HK-2 (cell line): ENCODE data around the gene GSTA1.
A peak's percentile ranks its signal among the peaks of the same experiment; 100 is the strongest.
"Not testable (repeated sequence)": the region's sequence is repeated elsewhere in the genome, so short reads cannot be mapped to it uniquely, and the experiment has no call there.

ENCODE experiments used
- DNase-seq: peaks from one replicate; pipeline ENCODE4 v3.0.0-alpha.2; 2018; ENCODE audit not compliant: unreplicated experiment

The GSTA1 gene

GRCh38 chr6:52808660-52809059 is 5.0 kb upstream of the GSTA1 start:
- no peak for DNase-seq

GRCh38 chr6:52802806-52803205 is 810 bp downstream of the GSTA1 start:
- no peak for DNase-seq

GRCh38 chr6:52801188-52801841 is 2.3 kb downstream of the GSTA1 start:
- no peak for DNase-seq

GRCh38 chr6:52799272-52799671 is 4.3 kb downstream of the GSTA1 start:
- DNase-seq = not testable (repeated sequence)

GRCh38 chr6:52794366-52794765 is 9.2 kb downstream of the GSTA1 start:
- not testable (repeated sequence) for DNase-seq

GRCh38 chr6:52790861-52791260 is 12.8 kb downstream of the GSTA1 start:
- DNase-seq = no peak

GRCh38 chr6:52789658-52790057 is 14.0 kb downstream of the GSTA1 start:
- DNase-seq = peak; percentile 4

GRCh38 chr6:52788478-52788877 is 15.1 kb downstream of the GSTA1 start:
- DNase-seq = no peak

GRCh38 chr6:52787917-52788316 is 15.7 kb downstream of the GSTA1 start:
- DNase-seq = no peak

GRCh38 chr6:52786249-52786956 is 17.2 kb downstream of the GSTA1 start:
- no peak for DNase-seq

GRCh38 chr6:52782696-52783274 is 20.8 kb downstream of the GSTA1 start:
- DNase-seq = not testable (repeated sequence)

GRCh38 chr6:52782209-52782608 is 21.4 kb downstream of the GSTA1 start:
- DNase-seq = not testable (repeated sequence)

GRCh38 chr6:52779237-52779636 is 24.4 kb downstream of the GSTA1 start:
- DNase-seq = no peak

GRCh38 chr6:52776711-52777351 is 26.8 kb downstream of the GSTA1 start:
- not testable (repeated sequence) for DNase-seq

- not testable (repeated sequence) for DNase-seq
Measured at GRCh38 chr6:52769399-52769798, 34.2 kb downstream of the GSTA1 start.

- not testable (repeated sequence) for DNase-seq
Measured at GRCh38 chr6:52767658-52768057, 36.0 kb downstream of the GSTA1 start.

- DNase-seq = not testable (repeated sequence)
Measured at GRCh38 chr6:52763322-52763916, 40.2 kb downstream of the GSTA1 start, which contains the start of gene GSTA2. TSS of gene GSTA2 (minus strand) at chr6:52763475. CDS start at chr6:52757947, 5,528 bp downstream.

GRCh38 chr6:52761673-52762491 is 41.7 kb downstream of the GSTA1 start:
- not testable (repeated sequence) for DNase-seq

GRCh38 chr6:52760105-52760765 is 43.4 kb downstream of the GSTA1 start:
- DNase-seq = no peak

- DNase-seq = no peak
Measured at GRCh38 chr6:52759085-52759484, 44.5 kb downstream of the GSTA1 start.
